GM12864 (cell line): ENCODE data around the gene AFAP1L1.

Experiments
- DNase-seq: peaks from one replicate; pipeline ENCODE4 v3.0.0-alpha.2; 2011; ENCODE audit warnings: low read depth
- H3K4me3 ChIP-seq: 2 replicates; pipeline ENCODE4 v1.5.1; 2011; ENCODE audit warnings: mild to moderate bottlenecking, low read depth, low read length, control low read depth
- CTCF ChIP-seq: IDR thresholded peaks from 2 replicates; pipeline ENCODE4 v1.5.1; 2011; ENCODE audit warnings: low read depth, mild to moderate bottlenecking, moderate library complexity, low read length, control low read depth, inconsistent platforms; ENCODE audit errors: missing control alignments

AFAP1L1 gene

DNA sequence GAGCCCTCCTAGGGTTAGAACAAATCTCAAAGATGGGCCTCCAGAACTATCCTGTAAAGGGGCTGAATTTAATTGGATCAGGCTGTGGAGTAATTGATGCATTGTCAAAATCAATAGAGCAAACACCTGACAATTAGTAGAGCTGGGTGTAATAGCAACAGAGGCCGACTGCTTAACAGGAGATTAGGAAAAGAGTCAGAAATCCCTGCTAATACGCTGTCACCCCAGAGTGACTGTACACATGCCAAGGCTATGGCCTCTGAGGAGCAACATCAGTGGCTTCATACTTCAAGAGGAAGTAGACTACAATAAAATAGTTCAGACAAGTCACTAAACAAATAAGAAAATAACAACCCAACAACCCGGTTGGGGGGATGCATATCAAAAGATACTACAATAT lies 55.0 kb downstream of the AFAP1L1 start:
- no peak for TF ChIP-seq CTCF
- H3K4me3 ChIP-seq, result no peak overlapping the region
- DNase-seq, result no peak

GRCh38 chr5:149328177-149328576 lies 56.5 kb downstream of the AFAP1L1 start:
- TF ChIP-seq CTCF, result no peak
- no peak for DNase-seq
- H3K4me3 ChIP-seq, result no peak overlapping the region

- no peak for DNase-seq
- no peak for TF ChIP-seq CTCF
- H3K4me3 ChIP-seq, result no peak overlapping the region
These were observed 62.2 kb downstream of the AFAP1L1 start for GRCh38 chr5:149333711-149334443.

GRCh38 chr5:149337736-149338135 lies 66.1 kb downstream of the AFAP1L1 start:
- DNase-seq, result no peak
- no peak for TF ChIP-seq CTCF

DNA sequence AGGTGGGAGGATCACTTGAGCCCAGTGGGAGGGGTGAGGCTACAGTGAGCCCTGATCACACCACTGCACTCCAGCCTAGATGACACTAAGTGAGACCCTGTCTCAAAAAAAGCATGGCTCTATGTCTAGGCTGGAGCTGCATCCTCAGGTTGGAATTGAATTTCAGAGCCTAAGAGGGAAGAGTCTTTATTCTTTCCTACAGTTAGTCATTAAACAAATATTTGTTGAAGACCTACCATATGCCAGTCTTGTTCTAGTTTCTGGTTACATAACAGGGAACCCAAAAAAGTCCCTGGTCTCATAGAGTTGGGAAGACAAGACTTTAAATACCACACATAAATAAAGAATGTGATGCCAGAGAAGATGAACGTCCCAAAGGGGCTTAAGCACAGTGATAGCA lies 66.7 kb downstream of the AFAP1L1 start:
- no peak overlapping the region for H3K4me3 ChIP-seq
- TF ChIP-seq CTCF, result no peak
- DNase-seq, result no peak

More at GRCh38 chr5:149337736-149338135, 66.1 kb downstream of the AFAP1L1 start:
- H3K4me3 ChIP-seq, result no peak overlapping the region

GRCh38 chr5:149340920-149341319 lies 69.3 kb downstream of the AFAP1L1 start:
- no peak for TF ChIP-seq CTCF
- no peak overlapping the region for H3K4me3 ChIP-seq
- no peak for DNase-seq

DNA sequence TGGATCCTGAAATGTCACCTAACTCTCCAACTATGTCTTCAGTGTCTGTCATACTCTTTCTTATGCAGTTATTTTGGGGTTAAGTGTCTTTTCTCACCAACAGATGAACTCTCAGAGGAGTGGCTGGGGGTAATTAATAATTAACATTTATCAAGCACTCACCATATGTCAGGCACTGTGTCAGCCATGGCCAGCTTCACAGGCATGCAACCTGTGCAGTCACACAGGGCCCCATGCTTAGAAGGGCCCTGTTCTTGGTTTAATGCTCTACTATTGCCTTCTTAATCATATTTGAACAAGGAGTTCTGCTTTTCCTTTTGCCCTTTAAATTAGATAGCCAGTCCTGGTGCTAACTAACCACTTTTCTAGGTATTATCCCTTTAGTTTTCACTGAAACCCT lies 70.2 kb downstream of the AFAP1L1 start:
- no peak overlapping the region for H3K4me3 ChIP-seq
- DNase-seq, result no peak
- no peak for TF ChIP-seq CTCF
